Smooth muscle cell (in vitro differentiated cells): ENCODE data around the gene SLC2A13. TPM values are rescaled to one million over a fixed set of nuclear protein-coding genes. Genes with fewer than 3 reads are reported as not detected.
"Not testable (repeated sequence)": the region's sequence is repeated elsewhere in the genome, so short reads cannot be mapped to it uniquely, and the experiment has no call there.

ENCODE experiments used
- DNase-seq: peaks from one replicate; lab custom pipeline; 2025; ENCODE audit not compliant: unreplicated experiment; lab: John Stamatoyannopoulos, UW
- H2AFZ ChIP-seq: fragments of 200-600 bp; sonication (generic); 2 replicates; pipeline ENCODE4 v1.6.0; 2016; ENCODE audit warnings: antibody characterized with exemption, low read depth, mild to moderate bottlenecking
- H3F3A ChIP-seq: fragments of 200-600 bp; sonication (generic); 2 replicates; pipeline ENCODE4 v1.6.0; 2017; ENCODE audit warnings: antibody characterized with exemption, low read depth
- H3K27ac ChIP-seq: fragments of 200-600 bp; sonication (generic); 2 replicates; pipeline ENCODE4 v1.5.1; 2016; ENCODE audit warnings: low read depth, mild to moderate bottlenecking
- H3K27me3 ChIP-seq: fragments of 200-600 bp; sonication (generic); 2 replicates; pipeline ENCODE4 v1.6.1; 2016; ENCODE audit warnings: low read depth, mild to moderate bottlenecking
- H3K36me3 ChIP-seq: fragments of 200-600 bp; sonication (generic); 2 replicates; pipeline ENCODE4 v1.5.1; 2016; ENCODE audit warnings: low read depth
- H3K4me1 ChIP-seq: fragments of 200-600 bp; sonication (generic); 2 replicates; pipeline ENCODE4 v1.5.1; 2016; ENCODE audit warnings: low read depth
- H3K4me2 ChIP-seq: fragments of 200-600 bp; sonication (generic); 2 replicates; pipeline ENCODE4 v1.6.0; 2016; ENCODE audit warnings: mild to moderate bottlenecking
- H3K4me3 ChIP-seq: fragments of 200-600 bp; sonication (generic); 2 replicates; pipeline ENCODE4 v1.5.1; 2016; ENCODE audit warnings: mild to moderate bottlenecking
- H3K79me2 ChIP-seq: fragments of 200-600 bp; sonication (generic); 2 replicates; pipeline ENCODE4 v1.6.0; 2016; ENCODE audit warnings: low read depth, mild to moderate bottlenecking
- H3K9ac ChIP-seq: fragments of 200-600 bp; sonication (generic); 2 replicates; pipeline ENCODE4 v1.6.0; 2016; ENCODE audit warnings: low read depth
- H3K9me3 ChIP-seq: fragments of 200-600 bp; sonication (generic); replicated peaks from 2 replicates; pipeline ENCODE4 v1.5.1; 2016; ENCODE audit warnings: low read depth
- H4K20me1 ChIP-seq: fragments of 200-600 bp; sonication (generic); 2 replicates; pipeline ENCODE4 v1.6.0; 2016; ENCODE audit warnings: low read depth
- WGBS: methylation state at CpG from one replicate; pipeline ENCODE4 v1.1.7; 2016; ENCODE audit warnings: low lambda C conversion rate; 5-methylcytosine and 5-hydroxymethylcytosine counted together
- polyA plus RNA-seq: library from polyadenylated mRNA; unstranded; fragments of >200 nt; fragmentation: Nextera tagmentation; extraction: Ambion mirVana; gene quantifications from 2 replicates; pipeline ENCODE4 v1.2.1, GENCODE V29; 2016
- total RNA-seq: library from RNA; depleted of rRNA; stranded (reverse); fragments of >200 nt; gene quantifications from 2 replicates; pipeline ENCODE4 v1.2.3, GENCODE V29; 2014
- TF ChIP-seq, protein P1 (sequence below): fragments of 200-600 bp; sonication (generic); IDR thresholded peaks from 2 replicates; pipeline ENCODE4 v1.5.1; 2017; ENCODE audit warnings: borderline replicate concordance, mild to moderate bottlenecking, antibody characterized with exemption; ENCODE audit not compliant: insufficient read depth, poor library complexity, severe bottlenecking

The SLC2A13 gene
- total and polyA plus RNA-seq, 2 experiments from 2014 or later, result 9.6 to 27.4 TPM

DNA sequence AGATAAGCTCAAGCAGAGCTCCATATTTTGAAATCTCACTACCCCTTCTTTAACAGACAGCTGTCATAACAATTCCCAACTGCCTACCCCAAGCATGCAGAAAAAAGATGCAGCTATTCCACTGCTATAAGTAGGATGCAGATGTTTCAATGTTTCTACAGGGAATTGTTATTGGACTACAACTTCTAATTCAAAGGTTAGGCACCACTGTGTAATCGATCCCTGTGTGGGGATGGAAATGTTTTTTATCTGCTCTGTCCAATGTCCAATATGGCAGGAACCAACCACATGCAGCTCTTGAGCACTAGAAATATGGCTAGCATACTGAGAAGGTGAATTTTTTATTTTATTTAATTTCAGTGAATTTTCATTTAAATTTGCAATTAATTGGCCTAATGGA, 208.6 kb downstream of the SLC2A13 start:
- no peaks in the 10 kb centered on the region for H4K20me1 ChIP-seq
- no peak overlapping the region for H3K4me2 ChIP-seq
- H3K27me3 ChIP-seq, result no peaks in the 10 kb centered on the region
- H3K36me3 ChIP-seq, result no peaks in the 10 kb centered on the region
- TF ChIP-seq, protein P1, sequence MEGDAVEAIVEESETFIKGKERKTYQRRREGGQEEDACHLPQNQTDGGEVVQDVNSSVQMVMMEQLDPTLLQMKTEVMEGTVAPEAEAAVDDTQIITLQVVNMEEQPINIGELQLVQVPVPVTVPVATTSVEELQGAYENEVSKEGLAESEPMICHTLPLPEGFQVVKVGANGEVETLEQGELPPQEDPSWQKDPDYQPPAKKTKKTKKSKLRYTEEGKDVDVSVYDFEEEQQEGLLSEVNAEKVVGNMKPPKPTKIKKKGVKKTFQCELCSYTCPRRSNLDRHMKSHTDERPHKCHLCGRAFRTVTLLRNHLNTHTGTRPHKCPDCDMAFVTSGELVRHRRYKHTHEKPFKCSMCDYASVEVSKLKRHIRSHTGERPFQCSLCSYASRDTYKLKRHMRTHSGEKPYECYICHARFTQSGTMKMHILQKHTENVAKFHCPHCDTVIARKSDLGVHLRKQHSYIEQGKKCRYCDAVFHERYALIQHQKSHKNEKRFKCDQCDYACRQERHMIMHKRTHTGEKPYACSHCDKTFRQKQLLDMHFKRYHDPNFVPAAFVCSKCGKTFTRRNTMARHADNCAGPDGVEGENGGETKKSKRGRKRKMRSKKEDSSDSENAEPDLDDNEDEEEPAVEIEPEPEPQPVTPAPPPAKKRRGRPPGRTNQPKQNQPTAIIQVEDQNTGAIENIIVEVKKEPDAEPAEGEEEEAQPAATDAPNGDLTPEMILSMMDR, result no peak
- WGBS, result 94% methylated on average over 1 of the region's 1 CpG
- H3K9me3 ChIP-seq, result no peaks in the 10 kb centered on the region
- H3K4me1 ChIP-seq, result no peaks in the 10 kb centered on the region
- H3K4me3 ChIP-seq, result no peak overlapping the region
- no peak overlapping the region for H3K9ac ChIP-seq
- H3K27ac ChIP-seq, result no peak overlapping the region
- DNase-seq, result no peak
- H2AFZ ChIP-seq, result no peak overlapping the region
- no peaks in the 10 kb centered on the region for H3F3A ChIP-seq
- H3K79me2 ChIP-seq, result no peaks in the 10 kb centered on the region

- H3K36me3 ChIP-seq, H4K20me1 ChIP-seq, DNase-seq, H3K4me2 ChIP-seq, H3K4me1 ChIP-seq, H3K79me2 ChIP-seq, H3K27ac ChIP-seq, H3K4me3 ChIP-seq, H3K9me3 ChIP-seq, H3K9ac ChIP-seq, H3K27me3 ChIP-seq, H2AFZ ChIP-seq, H3F3A ChIP-seq: not testable (repeated sequence)
- 98% methylated on average over 6 of the region's 6 CpGs for WGBS
Observed at GRCh38 chr12:39893388-39893787, 212.5 kb downstream of the SLC2A13 start.

DNA sequence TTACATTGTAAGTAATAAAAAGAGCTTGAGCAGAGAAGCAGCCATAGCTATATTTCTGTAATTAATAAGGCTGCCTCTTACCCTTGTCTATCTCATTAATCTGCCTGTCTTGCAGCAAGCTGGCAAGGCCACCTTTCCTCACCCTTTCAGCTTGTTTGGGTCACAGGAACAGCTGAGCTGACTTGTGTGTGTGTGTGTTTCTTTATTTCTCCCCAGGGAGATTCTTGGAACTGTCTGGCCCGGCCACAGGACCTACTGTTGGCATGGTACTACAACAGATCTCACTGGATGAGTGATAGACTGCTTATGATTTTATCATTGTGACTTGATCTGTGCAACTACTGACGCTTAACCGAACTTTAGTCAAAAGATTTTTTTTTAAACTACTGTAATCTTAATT, 213.7 kb downstream of the SLC2A13 start:
- Histone ChIP-seq H3K4me3 (no peak overlapping the region), H3K36me3 (no peaks in the 10 kb centered on the region), H4K20me1 (no peaks in the 10 kb centered on the region), H3K79me2 (no peaks in the 10 kb centered on the region), H3K27me3 (no peaks in the 10 kb centered on the region), H3K9ac (no peak overlapping the region), H3K27ac (no peak overlapping the region), H3K4me2 (no peak overlapping the region), H3K9me3 (no peaks in the 10 kb centered on the region), H2AFZ (no peak overlapping the region), H3F3A (no peaks in the 10 kb centered on the region), H3K4me1 (no peaks in the 10 kb centered on the region)
- 77% methylated on average over 3 of the region's 3 CpGs for WGBS
- DNase-seq, result no peak
- TF ChIP-seq, protein P1, result no peak

GRCh38 chr12:39887856-39888255, 218.0 kb downstream of the SLC2A13 start:
- Histone ChIP-seq H3K27ac (no peak overlapping the region), H3K4me2 (no peak overlapping the region), H3F3A (no peaks in the 10 kb centered on the region), H3K4me1 (no peaks in the 10 kb centered on the region), H3K79me2 (no peaks in the 10 kb centered on the region), H4K20me1 (no peaks in the 10 kb centered on the region), H2AFZ (no peak overlapping the region), H3K27me3 (no peaks in the 10 kb centered on the region), H3K9me3 (no peaks in the 10 kb centered on the region), H3K36me3 (no peaks in the 10 kb centered on the region), H3K9ac (no peak overlapping the region), H3K4me3 (no peak overlapping the region)
- TF ChIP-seq, protein P1, result no peak
- 25% methylated on average over 1 of the region's 1 CpG for WGBS
- no peak for DNase-seq
